HepG2 (cell line): ENCODE results near the gene PLD1. TPM values are rescaled to one million over a fixed set of nuclear protein-coding genes. Genes with fewer than 3 reads are reported as not detected.

Experiments used
- CCDC6 ChIP-seq: sonication (generic); formaldehyde crosslinking; IDR thresholded peaks from 2 replicates; pipeline ENCODE4 v1.8.1; 2022; ENCODE audit warnings: mild to moderate bottlenecking, missing genetic modification reagents, moderate library complexity
- KDM2A ChIP-seq: sonication (generic); formaldehyde crosslinking; IDR thresholded peaks from 2 replicates; pipeline ENCODE4 v1.4.0; 2020; ENCODE audit warnings: low read depth, missing genetic modification reagents, borderline replicate concordance
- NFYB ChIP-seq: sonication (generic); formaldehyde crosslinking; IDR thresholded peaks from 2 replicates; pipeline ENCODE4 v1.4.0; 2020; ENCODE audit warnings: missing genetic modification reagents
- PHF20 ChIP-seq: sonication (generic); formaldehyde crosslinking; IDR thresholded peaks from 2 replicates; pipeline ENCODE4 v1.5.0; 2020; ENCODE audit warnings: mild to moderate bottlenecking, missing genetic modification reagents
- TEAD2 ChIP-seq: sonication (generic); formaldehyde crosslinking; IDR thresholded peaks from 2 replicates; pipeline ENCODE4 v1.9.0; 2021; ENCODE audit warnings: missing genetic modification reagents
- TRIM24 ChIP-seq: sonication (generic); formaldehyde crosslinking; IDR thresholded peaks from 2 replicates; pipeline ENCODE4 v1.8.0; 2022; ENCODE audit warnings: mild to moderate bottlenecking, missing genetic modification reagents
- ZBTB1 ChIP-seq: sonication (generic); formaldehyde crosslinking; IDR thresholded peaks from 2 replicates; pipeline ENCODE4 v1.4.0; 2020; ENCODE audit warnings: missing genetic modification reagents, borderline replicate concordance
- ZNF660 ChIP-seq: sonication (generic); formaldehyde crosslinking; IDR thresholded peaks from 2 replicates; pipeline ENCODE4 v1.5.1; 2020; ENCODE audit warnings: mild to moderate bottlenecking, low read depth, missing genetic modification reagents, borderline replicate concordance
- ZSCAN22 ChIP-seq: sonication (generic); formaldehyde crosslinking; IDR thresholded peaks from 2 replicates; pipeline ENCODE4 v1.4.0; 2020; ENCODE audit warnings: mild to moderate bottlenecking, missing genetic modification reagents
- polyA plus RNA-seq, 8 experiments: library from polyadenylated mRNA; depleted of rRNA in 3 of 8; stranded (reverse) in 7 of 8; unstranded in 1 of 8; fragments of >200 nt; fragmentation: Illumina TruSeq in 4 of 8; extraction: Trizol in 4 of 8; gene quantifications; 2 replicates each; pipeline versions ENCODE4 v1.2.1 to v1.2.3, GENCODE V29; 2011 to 2016; ENCODE audit warnings: low read depth in 4 of 8, missing spikeins in 1 of 8, mixed read lengths in 1 of 8; ENCODE audit not compliant: insufficient read depth in 1 of 8
- total RNA-seq, 5 experiments: library from RNA; depleted of rRNA; stranded (reverse); fragments of >200 nt; fragmentation: Illumina TruSeq; extraction: Trizol; gene quantifications; 2 replicates each; pipeline ENCODE4 v1.2.3, GENCODE V29; 2016; ENCODE audit warnings: low read depth in 1 of 5
- TF ChIP-seq, protein P1 (sequence below): sonication (generic); formaldehyde crosslinking; IDR thresholded peaks from 2 replicates; pipeline ENCODE4 v1.4.0; 2020; ENCODE audit warnings: missing genetic modification reagents
- TF ChIP-seq, protein P2 (sequence below): sonication (generic); formaldehyde crosslinking; IDR thresholded peaks from 2 replicates; pipeline ENCODE4 v1.4.0; 2020; ENCODE audit warnings: mild to moderate bottlenecking, missing genetic modification reagents
- TF ChIP-seq, protein P3 (sequence below): sonication (generic); formaldehyde crosslinking; IDR thresholded peaks from 2 replicates; pipeline ENCODE4 v1.5.0; 2020; ENCODE audit warnings: missing genetic modification reagents
- TF ChIP-seq, protein P4 (sequence below): sonication (generic); formaldehyde crosslinking; IDR thresholded peaks from 2 replicates; pipeline ENCODE4 v1.4.0; 2020; ENCODE audit warnings: mild to moderate bottlenecking, missing genetic modification reagents

The PLD1 gene
- total and polyA plus RNA-seq, 2 of the 13 experiments (the other 11 are each of a cell fraction or from before 2014, with no cell fraction given), result 27.1 to 59.4 TPM

DNA sequence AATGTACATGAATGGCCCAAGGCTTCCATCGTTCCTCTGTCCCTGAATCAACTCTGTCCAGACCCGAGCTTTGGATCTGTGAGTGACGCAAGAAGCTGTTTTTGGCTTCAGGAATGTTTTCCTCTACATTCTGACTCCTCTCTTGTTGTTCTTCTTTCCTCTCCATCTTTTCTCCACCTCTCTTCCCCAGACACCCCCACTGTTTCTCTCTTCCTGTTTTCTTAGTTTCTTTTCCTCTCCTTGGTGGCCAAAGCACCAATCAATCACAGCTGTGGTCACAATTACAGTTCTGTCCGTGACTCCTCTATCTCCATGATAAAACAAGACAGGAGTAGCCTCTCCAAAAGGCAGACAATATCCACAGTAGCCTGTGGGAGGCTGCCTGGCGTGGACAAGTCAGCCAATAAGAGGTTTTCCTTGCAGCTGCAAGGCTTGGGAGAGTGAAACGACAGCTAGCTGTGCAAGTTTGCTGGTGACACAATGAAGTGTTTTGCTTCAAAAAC is 28.0 kb upstream of the PLD1 start (continued):
- TF ChIP-seq, protein P1, sequence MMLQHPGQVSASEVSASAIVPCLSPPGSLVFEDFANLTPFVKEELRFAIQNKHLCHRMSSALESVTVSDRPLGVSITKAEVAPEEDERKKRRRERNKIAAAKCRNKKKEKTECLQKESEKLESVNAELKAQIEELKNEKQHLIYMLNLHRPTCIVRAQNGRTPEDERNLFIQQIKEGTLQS (CRISPR knock-in tag), result 0 out of 2 replicates have a peak, but pooled peaks have one; percentile 55
- TF ChIP-seq ZBTB1, result no peak
- TF ChIP-seq, protein P2, sequence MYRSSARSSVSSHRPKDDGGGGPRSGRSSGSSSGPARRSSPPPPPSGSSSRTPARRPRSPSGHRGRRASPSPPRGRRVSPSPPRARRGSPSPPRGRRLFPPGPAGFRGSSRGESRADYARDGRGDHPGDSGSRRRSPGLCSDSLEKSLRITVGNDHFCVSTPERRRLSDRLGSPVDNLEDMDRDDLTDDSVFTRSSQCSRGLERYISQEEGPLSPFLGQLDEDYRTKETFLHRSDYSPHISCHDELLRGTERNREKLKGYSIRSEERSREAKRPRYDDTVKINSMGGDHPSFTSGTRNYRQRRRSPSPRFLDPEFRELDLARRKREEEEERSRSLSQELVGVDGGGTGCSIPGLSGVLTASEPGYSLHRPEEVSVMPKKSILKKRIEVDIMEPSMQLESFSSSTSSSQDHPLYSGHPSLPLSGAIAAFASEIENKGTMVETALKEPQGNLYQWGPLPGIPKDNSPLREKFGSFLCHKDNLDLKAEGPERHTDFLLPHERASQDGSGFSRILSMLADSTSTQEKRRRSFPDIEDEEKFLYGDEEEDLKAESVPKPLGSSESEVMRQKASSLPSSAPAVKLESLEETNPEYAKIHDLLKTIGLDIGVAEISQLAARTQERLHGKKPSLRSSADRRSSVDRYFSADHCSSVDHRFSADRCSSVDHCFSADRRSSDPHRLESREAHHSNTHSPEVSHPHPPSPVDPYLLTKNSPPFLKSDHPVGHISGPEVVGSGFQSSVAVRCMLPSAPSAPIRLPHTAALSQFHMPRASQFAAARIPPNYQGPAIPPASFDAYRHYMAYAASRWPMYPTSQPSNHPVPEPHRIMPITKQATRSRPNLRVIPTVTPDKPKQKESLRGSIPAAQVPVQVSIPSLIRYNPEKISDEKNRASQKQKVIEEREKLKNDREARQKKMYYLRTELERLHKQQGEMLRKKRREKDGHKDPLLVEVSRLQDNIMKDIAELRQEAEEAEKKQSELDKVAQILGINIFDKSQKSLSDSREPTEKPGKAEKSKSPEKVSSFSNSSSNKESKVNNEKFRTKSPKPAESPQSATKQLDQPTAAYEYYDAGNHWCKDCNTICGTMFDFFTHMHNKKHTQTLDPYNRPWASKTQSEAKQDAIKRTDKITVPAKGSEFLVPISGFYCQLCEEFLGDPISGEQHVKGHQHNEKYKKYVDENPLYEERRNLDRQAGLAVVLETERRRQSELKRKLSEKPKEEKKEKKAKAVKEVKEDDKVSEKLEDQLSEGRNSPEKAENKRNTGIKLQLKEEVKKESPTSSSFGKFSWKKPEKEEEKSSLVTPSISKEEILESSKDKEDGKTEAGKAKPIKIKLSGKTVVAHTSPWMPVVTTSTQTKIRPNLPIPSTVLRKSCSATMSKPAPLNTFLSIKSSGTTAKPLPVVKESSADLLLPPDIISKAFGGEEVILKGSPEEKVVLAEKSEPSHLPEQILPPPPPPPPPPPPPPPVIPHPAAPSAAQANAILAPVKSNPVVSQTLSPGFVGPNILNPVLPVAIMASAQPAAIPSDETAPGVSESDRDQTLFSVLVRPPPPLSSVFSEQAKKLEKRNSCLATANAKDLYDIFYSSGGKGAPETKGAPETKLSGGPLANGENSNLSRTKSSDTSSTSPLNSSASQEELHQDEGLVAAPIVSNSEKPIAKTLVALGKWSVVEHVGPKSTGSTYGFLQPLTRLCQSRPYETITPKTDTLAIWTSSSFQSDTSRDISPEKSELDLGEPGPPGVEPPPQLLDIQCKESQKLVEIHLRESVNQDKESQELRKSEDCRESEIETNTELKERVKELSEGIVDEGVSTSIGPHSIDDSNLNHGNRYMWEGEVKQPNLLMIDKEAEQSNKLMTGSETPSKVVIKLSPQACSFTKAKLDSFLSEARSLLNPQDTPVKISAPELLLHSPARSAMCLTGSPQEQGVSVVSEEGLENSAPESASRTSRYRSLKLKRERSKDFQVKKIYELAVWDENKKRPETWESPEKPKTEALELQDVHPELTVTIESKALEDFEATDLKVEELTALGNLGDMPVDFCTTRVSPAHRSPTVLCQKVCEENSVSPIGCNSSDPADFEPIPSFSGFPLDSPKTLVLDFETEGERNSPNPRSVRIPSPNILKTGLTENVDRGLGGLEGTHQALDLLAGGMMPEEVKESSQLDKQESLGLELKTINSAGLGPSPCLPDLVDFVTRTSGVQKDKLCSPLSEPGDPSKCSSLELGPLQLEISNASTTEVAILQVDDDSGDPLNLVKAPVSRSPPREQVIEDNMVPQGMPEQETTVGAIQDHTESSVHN (CRISPR knock-in tag), result no peak
- no peak; the same call in 1 of the 2 replicates for TF ChIP-seq NFYB
- no peak for TF ChIP-seq ZNF660 (CRISPR knock-in tag)
- TF ChIP-seq CCDC6 (CRISPR knock-in tag), result no peak
- TF ChIP-seq, protein P3, sequence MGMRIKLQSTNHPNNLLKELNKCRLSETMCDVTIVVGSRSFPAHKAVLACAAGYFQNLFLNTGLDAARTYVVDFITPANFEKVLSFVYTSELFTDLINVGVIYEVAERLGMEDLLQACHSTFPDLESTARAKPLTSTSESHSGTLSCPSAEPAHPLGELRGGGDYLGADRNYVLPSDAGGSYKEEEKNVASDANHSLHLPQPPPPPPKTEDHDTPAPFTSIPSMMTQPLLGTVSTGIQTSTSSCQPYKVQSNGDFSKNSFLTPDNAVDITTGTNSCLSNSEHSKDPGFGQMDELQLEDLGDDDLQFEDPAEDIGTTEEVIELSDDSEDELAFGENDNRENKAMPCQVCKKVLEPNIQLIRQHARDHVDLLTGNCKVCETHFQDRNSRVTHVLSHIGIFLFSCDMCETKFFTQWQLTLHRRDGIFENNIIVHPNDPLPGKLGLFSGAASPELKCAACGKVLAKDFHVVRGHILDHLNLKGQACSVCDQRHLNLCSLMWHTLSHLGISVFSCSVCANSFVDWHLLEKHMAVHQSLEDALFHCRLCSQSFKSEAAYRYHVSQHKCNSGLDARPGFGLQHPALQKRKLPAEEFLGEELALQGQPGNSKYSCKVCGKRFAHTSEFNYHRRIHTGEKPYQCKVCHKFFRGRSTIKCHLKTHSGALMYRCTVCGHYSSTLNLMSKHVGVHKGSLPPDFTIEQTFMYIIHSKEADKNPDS, result 0 out of 2 replicates have a peak, but pooled peaks have one; percentile 50
- TF ChIP-seq, protein P4, sequence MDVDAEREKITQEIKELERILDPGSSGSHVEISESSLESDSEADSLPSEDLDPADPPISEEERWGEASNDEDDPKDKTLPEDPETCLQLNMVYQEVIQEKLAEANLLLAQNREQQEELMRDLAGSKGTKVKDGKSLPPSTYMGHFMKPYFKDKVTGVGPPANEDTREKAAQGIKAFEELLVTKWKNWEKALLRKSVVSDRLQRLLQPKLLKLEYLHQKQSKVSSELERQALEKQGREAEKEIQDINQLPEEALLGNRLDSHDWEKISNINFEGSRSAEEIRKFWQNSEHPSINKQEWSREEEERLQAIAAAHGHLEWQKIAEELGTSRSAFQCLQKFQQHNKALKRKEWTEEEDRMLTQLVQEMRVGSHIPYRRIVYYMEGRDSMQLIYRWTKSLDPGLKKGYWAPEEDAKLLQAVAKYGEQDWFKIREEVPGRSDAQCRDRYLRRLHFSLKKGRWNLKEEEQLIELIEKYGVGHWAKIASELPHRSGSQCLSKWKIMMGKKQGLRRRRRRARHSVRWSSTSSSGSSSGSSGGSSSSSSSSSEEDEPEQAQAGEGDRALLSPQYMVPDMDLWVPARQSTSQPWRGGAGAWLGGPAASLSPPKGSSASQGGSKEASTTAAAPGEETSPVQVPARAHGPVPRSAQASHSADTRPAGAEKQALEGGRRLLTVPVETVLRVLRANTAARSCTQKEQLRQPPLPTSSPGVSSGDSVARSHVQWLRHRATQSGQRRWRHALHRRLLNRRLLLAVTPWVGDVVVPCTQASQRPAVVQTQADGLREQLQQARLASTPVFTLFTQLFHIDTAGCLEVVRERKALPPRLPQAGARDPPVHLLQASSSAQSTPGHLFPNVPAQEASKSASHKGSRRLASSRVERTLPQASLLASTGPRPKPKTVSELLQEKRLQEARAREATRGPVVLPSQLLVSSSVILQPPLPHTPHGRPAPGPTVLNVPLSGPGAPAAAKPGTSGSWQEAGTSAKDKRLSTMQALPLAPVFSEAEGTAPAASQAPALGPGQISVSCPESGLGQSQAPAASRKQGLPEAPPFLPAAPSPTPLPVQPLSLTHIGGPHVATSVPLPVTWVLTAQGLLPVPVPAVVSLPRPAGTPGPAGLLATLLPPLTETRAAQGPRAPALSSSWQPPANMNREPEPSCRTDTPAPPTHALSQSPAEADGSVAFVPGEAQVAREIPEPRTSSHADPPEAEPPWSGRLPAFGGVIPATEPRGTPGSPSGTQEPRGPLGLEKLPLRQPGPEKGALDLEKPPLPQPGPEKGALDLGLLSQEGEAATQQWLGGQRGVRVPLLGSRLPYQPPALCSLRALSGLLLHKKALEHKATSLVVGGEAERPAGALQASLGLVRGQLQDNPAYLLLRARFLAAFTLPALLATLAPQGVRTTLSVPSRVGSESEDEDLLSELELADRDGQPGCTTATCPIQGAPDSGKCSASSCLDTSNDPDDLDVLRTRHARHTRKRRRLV (CRISPR knock-in tag), result no peak
- TF ChIP-seq ZSCAN22 (CRISPR knock-in tag), result no peak
- TF ChIP-seq TEAD2 (CRISPR knock-in tag), result no peak
- TF ChIP-seq PHF20 (CRISPR knock-in tag), result no peak
- TF ChIP-seq KDM2A, result no peak
- TF ChIP-seq TRIM24, result 0 out of 2 replicates have a peak, but pooled peaks have one; percentile 28
